Measurements from ENCODE around the gene VASP. TPM values are rescaled to one million over a fixed set of nuclear protein-coding genes. Genes with fewer than 3 reads are reported as not detected.

The VASP gene
- total RNA-seq, 2 experiments from 2014 or later, result 223 to 308 TPM

DNA sequence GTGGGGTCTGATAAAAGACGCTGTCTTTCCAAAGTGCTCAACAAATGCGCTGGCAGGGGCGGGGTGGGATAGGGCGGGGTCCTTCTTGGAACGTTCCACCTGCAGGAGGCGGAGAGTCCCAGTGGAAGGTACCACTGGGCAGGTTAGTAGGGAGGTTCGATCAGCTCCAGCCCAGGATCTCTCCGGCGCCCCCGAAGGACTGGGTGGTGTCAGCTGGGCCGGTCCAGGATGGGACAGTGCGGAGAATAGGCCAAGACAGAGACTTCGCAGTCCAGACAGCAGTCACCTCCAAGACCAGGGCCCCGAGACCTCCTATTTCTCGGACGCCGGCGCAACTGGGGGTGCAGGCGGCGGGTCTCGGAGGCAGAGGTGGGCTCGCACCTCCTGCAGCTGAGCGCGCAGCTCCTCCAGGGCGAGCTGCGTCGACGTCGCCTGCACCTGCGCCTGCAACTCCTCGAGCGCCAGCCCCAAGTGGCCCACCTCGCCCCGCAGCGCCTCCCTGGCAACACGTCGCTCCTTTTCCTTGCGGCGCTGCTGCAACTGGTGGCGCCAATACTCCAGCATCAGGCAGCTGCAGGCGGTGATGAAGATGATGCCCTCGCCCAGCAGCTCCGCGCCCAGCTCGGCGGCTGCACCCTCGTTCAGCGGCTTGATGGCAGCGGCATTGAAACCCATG lies 21.6 kb downstream of the VASP start:
- H3K4me1 Mint-ChIP-seq, result peaks cover 10% of the 10 kb centered on the region
- H3K36me3 Mint-ChIP-seq, result peaks cover 40% of the 10 kb centered on the region
- CTCF ChIA-PET, result no interaction called here
- H3K27me3 Mint-ChIP-seq, result no peaks in the 10 kb centered on the region
- H3K27ac Mint-ChIP-seq, result peak overlapping the region; percentile 46
- no peak overlapping the region for H3K4me3 Mint-ChIP-seq
- DNase-seq (no peak), ATAC-seq (peak; percentile 28)
- peaks cover 12% of the 10 kb centered on the region for H3K9me3 Mint-ChIP-seq (ENCODE audit: low read depth)

DNA sequence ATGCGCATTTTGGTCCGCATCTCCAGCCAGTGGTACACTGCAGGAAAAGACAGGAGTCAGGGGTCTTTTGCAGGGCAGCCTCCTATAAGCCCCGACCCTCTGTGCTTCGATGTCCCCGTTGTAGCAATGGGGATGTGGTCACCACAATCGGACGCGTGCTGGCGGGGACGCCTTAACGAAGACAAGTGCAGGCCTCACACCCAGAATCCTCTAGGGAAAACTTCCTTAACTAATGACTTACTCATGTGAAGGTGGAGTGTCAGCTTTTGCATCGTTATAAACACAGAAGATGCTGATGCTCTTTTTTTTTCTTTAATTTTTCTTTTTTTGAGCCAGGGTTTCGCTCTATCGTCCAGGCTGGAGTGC lies 22.1 kb downstream of the VASP start:
- H3K36me3 Mint-ChIP-seq, result peaks cover 36% of the 10 kb centered on the region
- H3K4me3 Mint-ChIP-seq, result no peak overlapping the region
- CTCF ChIA-PET, result no interaction called here
- peaks cover 12% of the 10 kb centered on the region for H3K9me3 Mint-ChIP-seq (ENCODE audit: low read depth)
- DNase-seq (no peak), ATAC-seq (no peak)
- H3K27me3 Mint-ChIP-seq, result no peaks in the 10 kb centered on the region
- no peak overlapping the region for H3K27ac Mint-ChIP-seq
- peaks cover 7% of the 10 kb centered on the region for H3K4me1 Mint-ChIP-seq

DNA sequence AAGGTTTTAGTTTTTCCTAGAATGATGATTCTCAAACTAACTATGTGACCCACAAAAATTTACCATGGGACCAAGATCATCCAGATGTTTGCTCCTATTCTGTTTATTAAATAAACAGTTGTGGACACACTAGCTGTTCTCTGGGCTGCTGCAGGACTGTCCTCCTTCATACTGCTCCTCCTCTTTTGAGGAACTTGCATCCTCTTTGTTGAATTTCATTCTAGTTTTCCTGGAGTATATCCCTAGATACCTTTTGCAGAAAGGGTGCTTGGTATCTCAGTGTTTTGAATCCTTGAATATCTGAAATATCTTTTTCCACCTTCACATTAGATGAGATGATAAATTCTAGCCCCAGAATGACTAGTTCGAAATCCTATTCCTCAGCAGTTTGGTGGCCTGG lies 24.1 kb downstream of the VASP start:
- CTCF ChIA-PET, result interaction anchor here (0.6 kb wide), 1 partner anchor 56 kb away, joined by 3 read pairs; no protein-coding TSS in a partner anchor
- ATAC-seq (no peak), DNase-seq (no peak)
- Mint-ChIP-seq H3K4me1 (peaks cover 5% of the 10 kb centered on the region), H3K27me3 (no peaks in the 10 kb centered on the region), H3K9me3 (ENCODE audit: low read depth) (peaks cover 12% of the 10 kb centered on the region), H3K4me3 (no peak overlapping the region), H3K36me3 (peaks cover 22% of the 10 kb centered on the region), H3K27ac (no peak overlapping the region)

DNA sequence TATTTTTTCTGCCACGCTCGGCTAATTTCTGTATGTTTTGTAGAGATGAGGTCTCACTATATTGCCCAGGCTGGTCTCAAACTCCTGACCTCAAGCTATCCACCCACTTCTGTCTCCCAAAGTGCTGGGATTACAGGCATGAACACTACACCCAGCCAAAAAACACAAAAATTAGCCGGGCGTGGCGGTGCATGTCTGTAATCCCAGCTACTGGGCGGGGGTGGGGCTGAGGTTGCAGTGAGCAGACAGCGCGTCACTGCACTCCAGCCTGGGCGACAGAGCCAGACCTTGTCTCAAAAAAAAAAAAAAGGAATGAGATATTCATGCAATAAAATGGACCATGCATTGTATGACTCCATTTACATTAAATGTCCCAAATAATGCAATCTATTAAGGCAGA lies 32.2 kb downstream of the VASP start:
- Mint-ChIP-seq H3K27me3 (no peaks in the 10 kb centered on the region), H3K27ac (no peak overlapping the region), H3K36me3 (peaks cover 10% of the 10 kb centered on the region), H3K9me3 (ENCODE audit: low read depth) (peaks cover 3% of the 10 kb centered on the region), H3K4me1 (peaks cover 11% of the 10 kb centered on the region), H3K4me3 (no peak overlapping the region)
- CTCF ChIA-PET, result interaction anchor here (0.9 kb wide), 1 partner anchor 14 kb away, joined by 3 read pairs; no protein-coding TSS in a partner anchor
- DNase-seq, result no peak
- no peak for ATAC-seq

DNA sequence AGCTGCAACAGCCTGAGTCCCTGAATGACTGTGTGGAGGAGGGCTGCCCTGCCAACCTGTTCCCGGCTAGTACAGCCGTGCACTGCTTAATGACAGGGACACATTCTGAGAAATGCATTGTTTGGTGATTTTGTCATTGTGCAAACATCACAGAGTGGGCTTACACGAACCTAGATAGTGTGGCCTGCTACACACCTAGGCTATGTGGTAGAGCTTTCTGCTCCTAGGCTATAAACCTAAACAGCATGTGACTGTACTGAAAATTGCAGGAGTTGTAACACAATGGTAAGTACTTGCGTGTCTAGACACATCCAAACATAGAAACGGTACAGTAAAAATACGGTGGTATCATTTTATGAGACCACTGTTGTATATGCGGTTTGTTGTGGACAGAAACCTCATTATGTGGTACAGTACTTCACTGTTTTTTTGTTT lies 35.0 kb downstream of the VASP start:
- Mint-ChIP-seq H3K27ac (no peak overlapping the region), H3K4me3 (no peak overlapping the region), H3K36me3 (peaks cover 8% of the 10 kb centered on the region), H3K9me3 (ENCODE audit: low read depth) (peaks cover 3% of the 10 kb centered on the region), H3K27me3 (no peaks in the 10 kb centered on the region), H3K4me1 (peaks cover 11% of the 10 kb centered on the region)
- ATAC-seq, result no peak
- CTCF ChIA-PET, result interaction anchor here (1.1 kb wide), 1 partner anchor 18 kb away, joined by 3 read pairs; no protein-coding TSS in a partner anchor
- no peak for DNase-seq

DNA sequence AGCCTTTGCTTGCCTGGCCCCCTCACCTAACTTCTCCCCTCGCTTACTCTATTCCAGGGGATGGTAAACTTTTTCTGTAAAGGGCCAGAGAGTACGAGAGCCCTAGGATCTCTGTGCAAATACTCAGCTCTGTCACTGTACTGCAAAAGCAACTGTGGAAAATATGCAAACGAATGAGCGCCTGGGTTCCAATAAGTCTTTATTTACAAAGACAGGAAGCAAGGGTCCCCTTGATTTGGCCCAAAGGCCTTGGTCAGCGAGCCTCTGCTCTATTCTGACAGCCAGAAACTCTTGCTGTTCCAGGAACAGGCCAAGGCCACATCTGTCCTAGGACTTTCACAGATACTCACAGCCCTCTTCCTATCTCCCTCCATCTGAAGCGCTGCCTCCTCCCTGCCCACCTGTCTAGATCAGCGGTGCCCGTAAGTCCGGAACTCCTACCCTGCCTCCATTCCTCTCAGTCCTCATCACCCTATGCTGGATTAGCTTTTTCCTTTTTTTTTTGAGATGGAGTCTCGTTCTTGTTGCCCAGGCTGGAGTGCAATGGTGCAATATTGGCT lies 40.0 kb downstream of the VASP start:
- no peak overlapping the region for H3K27ac Mint-ChIP-seq
- CTCF ChIA-PET, result interaction anchor here (1.3 to 1.9 kb wide), 2 partner anchors 11 to 80 kb away, joined by 4 to 6 read pairs; no protein-coding TSS in a partner anchor
- H3K27me3 Mint-ChIP-seq, result no peaks in the 10 kb centered on the region
- H3K36me3 Mint-ChIP-seq, result peaks cover 1% of the 10 kb centered on the region
- ATAC-seq (no peak), DNase-seq (no peak)
- peaks cover 11% of the 10 kb centered on the region for H3K4me1 Mint-ChIP-seq
- no peak overlapping the region for H3K4me3 Mint-ChIP-seq
- H3K9me3 Mint-ChIP-seq (ENCODE audit: low read depth), result no peaks in the 10 kb centered on the region

DNA sequence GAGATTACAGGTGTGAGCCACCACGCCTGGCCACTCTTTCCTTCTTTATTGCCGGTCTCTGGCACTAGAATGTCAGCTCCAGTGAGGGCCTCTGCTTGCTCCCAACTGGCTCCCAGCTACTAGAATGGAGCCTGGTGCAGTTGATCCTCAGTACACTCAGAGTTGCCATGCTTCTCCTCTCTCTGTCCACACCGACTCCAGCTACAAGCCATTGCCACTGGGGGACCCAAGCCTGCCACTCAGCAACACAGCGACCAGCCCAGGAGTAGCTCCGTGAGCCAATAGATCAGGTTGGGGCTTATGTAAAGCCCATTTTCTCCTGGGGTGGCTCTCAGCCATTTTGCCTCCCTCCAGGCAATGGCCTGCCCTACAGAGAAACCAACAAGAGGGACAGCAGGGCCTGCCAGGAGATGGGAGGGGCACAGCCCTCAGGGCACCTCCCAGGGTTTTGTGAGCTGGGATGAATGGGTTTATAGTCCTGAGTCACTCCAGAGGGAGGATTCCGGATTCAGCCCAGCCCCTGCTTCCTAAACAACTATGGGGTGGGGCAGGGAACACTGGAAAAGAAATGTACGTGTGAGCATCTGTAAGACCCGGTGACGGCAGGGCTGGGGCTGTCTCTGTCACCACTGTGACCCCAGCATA lies 40.8 kb downstream of the VASP start:
- H3K27me3 Mint-ChIP-seq, result no peaks in the 10 kb centered on the region
- no peak overlapping the region for H3K27ac Mint-ChIP-seq
- CTCF ChIA-PET, result interaction anchor here (1.4 to 1.9 kb wide), 2 partner anchors 10 to 79 kb away, joined by 6 to 9 read pairs; no protein-coding TSS in a partner anchor
- ATAC-seq (no peak), DNase-seq (no peak)
- H3K4me3 Mint-ChIP-seq, result no peak overlapping the region
- peaks cover 11% of the 10 kb centered on the region for H3K4me1 Mint-ChIP-seq
- H3K36me3 Mint-ChIP-seq, result peaks cover 4% of the 10 kb centered on the region
- no peaks in the 10 kb centered on the region for H3K9me3 Mint-ChIP-seq (ENCODE audit: low read depth)

DNA sequence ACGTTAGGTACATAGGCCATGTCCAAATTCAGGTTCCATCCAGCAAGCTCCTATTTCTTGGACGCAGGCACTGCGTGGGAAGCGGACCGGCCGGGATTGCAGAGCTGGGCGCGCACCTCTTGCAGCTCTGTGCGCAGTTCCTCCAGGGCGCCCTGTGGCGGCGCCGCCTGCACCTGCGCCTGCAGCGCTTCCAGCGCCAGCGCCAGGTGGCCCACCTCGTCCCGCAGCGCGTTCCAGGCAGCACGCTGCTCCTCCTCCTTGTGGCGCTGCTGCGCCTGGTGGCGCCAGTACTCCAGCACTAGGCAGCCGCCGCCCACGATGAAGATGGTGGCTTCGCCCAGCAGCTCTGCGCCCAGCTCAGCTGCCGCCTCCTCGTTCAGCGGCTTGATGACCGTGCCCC lies 46.2 kb downstream of the VASP start:
- H3K4me1 Mint-ChIP-seq, result peaks cover 3% of the 10 kb centered on the region
- ATAC-seq, result no peak
- no peak overlapping the region for H3K4me3 Mint-ChIP-seq
- H3K9me3 Mint-ChIP-seq (ENCODE audit: low read depth), result no peaks in the 10 kb centered on the region
- no peak for DNase-seq
- peaks cover 5% of the 10 kb centered on the region for H3K36me3 Mint-ChIP-seq
- no peaks in the 10 kb centered on the region for H3K27me3 Mint-ChIP-seq
- CTCF ChIA-PET, result interaction anchor here (1.5 kb wide), 1 partner anchor 12 kb away, joined by 3 read pairs; no protein-coding TSS in a partner anchor
- no peak overlapping the region for H3K27ac Mint-ChIP-seq

DNA sequence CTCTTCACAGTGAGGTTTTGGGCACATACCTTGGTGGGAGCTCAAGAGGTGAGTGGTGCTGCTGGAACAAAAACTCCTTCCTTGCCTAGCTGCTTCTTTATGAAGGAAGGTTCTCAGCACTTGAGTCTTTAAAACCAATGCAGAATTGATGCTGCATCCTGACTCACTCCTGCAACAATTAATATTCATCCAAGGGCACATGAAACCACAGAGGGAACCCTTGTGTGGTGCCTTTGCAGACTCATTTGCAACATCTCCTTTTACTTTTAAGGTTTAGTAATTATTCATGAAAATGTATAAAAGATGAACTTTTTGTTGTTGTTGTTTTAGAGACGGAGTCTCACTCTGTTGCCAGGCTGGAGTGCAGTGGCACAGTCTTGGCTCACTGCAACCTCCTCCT lies 47.2 kb downstream of the VASP start:
- ATAC-seq, result no peak
- Mint-ChIP-seq H3K36me3 (peaks cover 5% of the 10 kb centered on the region), H3K27me3 (no peaks in the 10 kb centered on the region), H3K4me3 (no peak overlapping the region), H3K4me1 (peaks cover 5% of the 10 kb centered on the region), H3K9me3 (ENCODE audit: low read depth) (no peaks in the 10 kb centered on the region), H3K27ac (no peak overlapping the region)
- no peak for DNase-seq
- CTCF ChIA-PET, result interaction anchor here (0.8 to 1.2 kb wide), 2 partner anchors 30 to 69 kb away, joined by 3 to 4 read pairs; no protein-coding TSS in a partner anchor

DNA sequence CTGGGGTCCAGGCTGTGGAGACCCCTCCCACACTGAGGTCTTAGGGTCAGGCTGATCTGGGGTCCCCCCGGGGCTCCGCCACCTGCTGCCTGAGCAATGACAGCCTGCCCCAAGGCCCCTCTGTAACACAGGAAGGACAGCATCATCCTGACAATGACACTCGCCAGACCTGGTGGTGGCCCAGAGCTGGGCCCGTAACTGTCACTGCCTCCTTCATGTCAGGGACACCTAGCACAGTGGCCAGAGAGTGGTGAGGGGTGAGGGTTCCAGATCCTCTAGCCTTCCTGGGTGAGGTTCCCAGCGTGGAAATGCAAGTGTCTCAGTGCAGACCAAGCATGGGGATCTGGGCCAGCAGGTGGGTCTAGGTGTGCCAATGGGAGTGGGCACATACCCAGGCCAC lies 49.6 kb downstream of the VASP start:
- DNase-seq, result no peak
- H3K4me3 Mint-ChIP-seq, result no peak overlapping the region
- no peak overlapping the region for H3K27ac Mint-ChIP-seq
- H3K27me3 Mint-ChIP-seq, result no peaks in the 10 kb centered on the region
- no peak for ATAC-seq
- no peaks in the 10 kb centered on the region for H3K9me3 Mint-ChIP-seq (ENCODE audit: low read depth)
- H3K4me1 Mint-ChIP-seq, result peaks cover 8% of the 10 kb centered on the region
- CTCF ChIA-PET, result interaction anchor here (1.1 to 3.3 kb wide), 6 partner anchors 9 to 71 kb away, joined by 4 to 21 read pairs (median 7); no protein-coding TSS in a partner anchor
- peaks cover 6% of the 10 kb centered on the region for H3K36me3 Mint-ChIP-seq

DNA sequence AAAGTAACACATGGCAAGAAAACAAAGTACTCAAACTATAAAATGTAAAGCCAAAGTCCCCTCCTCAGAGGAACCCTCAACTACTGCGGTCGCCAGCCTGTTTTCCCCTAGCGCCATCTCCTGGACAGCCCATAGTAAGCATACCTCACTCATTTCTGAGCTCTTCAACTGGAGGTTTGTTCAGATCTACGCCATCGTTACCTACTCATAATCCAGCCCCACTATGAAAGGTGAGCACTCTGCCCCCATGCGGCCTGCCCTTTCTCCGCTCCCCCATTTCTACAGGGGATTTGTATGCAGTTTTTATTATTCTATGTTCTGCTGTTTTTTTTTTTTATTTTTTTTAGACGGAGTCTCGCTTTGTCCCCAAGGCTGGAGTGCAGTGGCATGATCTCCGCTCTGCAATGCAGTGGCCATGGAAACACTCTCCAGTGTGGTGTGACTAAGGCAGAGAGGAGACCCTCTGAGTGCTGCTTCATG lies 51.2 kb downstream of the VASP start:
- no peaks in the 10 kb centered on the region for H3K9me3 Mint-ChIP-seq (ENCODE audit: low read depth)
- no peaks in the 10 kb centered on the region for H3K27me3 Mint-ChIP-seq
- H3K27ac Mint-ChIP-seq, result no peak overlapping the region

DNA sequence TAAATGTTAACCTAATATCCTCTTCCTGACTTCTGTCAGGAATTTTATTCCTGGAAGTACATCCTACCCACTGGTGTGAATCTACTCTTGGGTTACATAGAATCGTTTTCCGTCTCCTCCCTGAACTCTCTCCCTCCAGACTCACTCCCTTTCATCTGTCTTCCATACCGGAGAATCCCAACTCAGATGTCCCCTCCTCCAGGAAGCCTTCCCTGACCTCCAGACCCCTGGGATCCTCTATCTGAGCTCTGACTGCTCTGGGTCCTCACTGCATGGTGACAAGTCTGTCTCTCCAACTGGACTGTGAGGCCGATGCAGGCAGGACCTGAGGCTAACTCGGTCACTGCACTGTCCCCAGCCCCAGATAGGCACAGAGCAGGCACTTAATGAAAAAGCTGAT lies 52.8 kb downstream of the VASP start:
- DNase-seq (no peak), ATAC-seq (no peak)
- peaks cover 18% of the 10 kb centered on the region for H3K4me1 Mint-ChIP-seq
- no peaks in the 10 kb centered on the region for H3K9me3 Mint-ChIP-seq (ENCODE audit: low read depth)
- CTCF ChIA-PET, result interaction anchor here (0.8 to 3.3 kb wide), 4 partner anchors 52 to 134 kb away, joined by 3 to 17 read pairs (median 3); partner anchors contain the start of gene VASP
- H3K4me3 Mint-ChIP-seq, result no peak overlapping the region
- no peak overlapping the region for H3K27ac Mint-ChIP-seq
- peaks cover 3% of the 10 kb centered on the region for H3K36me3 Mint-ChIP-seq
- no peaks in the 10 kb centered on the region for H3K27me3 Mint-ChIP-seq

More for the DNA sequence above, 51.2 kb downstream of the VASP start:
- Mint-ChIP-seq H3K4me3 (no peak overlapping the region), H3K4me1 (peaks cover 15% of the 10 kb centered on the region), H3K36me3 (peaks cover 3% of the 10 kb centered on the region)
- DNase-seq (peak; percentile 81), ATAC-seq (peak; percentile 97)
- CTCF ChIA-PET, result interaction anchor here (0.5 to 3.3 kb wide), 47 partner anchors 9 to 224 kb away, joined by 3 to 22 read pairs (median 5); partner anchors contain the start of genes DMPK, EML2, ERCC2 and QPCTL

DNA sequence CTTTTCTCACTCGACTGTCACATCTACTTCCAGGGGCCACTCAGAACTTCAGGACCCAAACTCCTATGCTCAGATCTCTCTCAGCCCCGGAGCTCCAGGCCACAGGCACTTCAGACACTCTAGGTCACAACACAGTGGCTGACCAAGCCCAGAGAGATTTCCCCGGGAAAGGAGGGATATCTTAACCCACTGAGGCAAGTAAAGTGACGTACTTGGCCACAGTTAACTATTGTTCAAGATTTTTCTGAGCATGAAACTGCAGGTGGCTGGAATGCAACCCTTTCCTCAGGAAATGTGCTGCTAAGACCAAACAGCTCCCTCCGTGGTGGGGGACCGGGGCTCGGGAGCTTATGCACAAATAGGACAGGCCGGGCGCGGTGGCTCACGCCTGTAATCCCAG lies 53.4 kb downstream of the VASP start:
- DNase-seq (no peak), ATAC-seq (no peak)
- no peak overlapping the region for H3K4me3 Mint-ChIP-seq
- H3K27ac Mint-ChIP-seq, result no peak overlapping the region
- peaks cover 18% of the 10 kb centered on the region for H3K4me1 Mint-ChIP-seq
- no peaks in the 10 kb centered on the region for H3K27me3 Mint-ChIP-seq
- H3K36me3 Mint-ChIP-seq, result peaks cover 3% of the 10 kb centered on the region
- CTCF ChIA-PET, result interaction anchor here (0.7 to 1.1 kb wide), 5 partner anchors 53 to 134 kb away, joined by 3 read pairs; partner anchors contain the start of gene VASP
- H3K9me3 Mint-ChIP-seq (ENCODE audit: low read depth), result no peaks in the 10 kb centered on the region

Data from activated CD8-positive, alpha-beta memory T cell treated with anti-CD3 and anti-CD28 coated beads, Interleukin-2, amount 10 ng/mL, durations not matched to agents 7 days and 5 days (primary cell).